Measurements from ENCODE around the gene GMDS.
A peak's percentile ranks its signal among the peaks of the same experiment; 100 is the strongest.

Gene GMDS

DNA sequence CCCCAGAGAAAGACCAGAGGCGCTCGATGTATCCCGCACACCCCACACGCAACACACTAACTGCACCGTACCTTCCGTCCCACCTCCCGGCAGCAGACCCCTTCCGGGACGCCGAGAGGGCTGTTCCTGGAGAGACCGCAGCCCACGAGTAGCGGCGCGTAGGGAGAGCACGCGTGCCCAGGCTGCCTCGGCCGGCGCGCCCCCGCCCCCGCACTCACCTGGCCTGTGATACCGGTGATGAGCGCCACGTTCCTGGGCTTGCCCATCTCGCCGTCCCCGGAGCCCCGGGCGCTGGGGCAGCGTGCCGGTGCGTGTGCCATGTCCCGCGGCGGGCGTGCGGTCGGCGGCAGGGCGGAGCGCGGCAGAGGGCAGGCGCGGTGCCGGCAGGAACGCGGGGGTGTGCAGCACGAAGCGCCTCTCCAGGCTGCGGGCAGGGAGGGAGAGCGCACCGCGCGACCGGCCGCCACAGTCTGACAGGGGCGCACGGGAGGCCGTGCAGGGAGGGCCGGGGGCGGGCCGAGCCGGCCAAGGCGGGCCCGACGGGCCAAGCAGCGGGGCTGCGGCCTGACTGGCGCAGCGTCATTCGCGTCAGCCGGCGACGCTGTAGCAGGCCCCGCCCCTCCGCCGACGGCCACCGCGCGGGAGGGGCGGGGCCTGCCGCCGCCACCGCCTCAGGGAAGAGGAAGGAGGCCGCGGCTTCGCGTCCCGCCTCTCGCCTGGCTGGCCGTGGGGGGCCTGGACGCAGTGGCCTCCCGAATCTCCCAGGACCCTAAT is at the start of gene GMDS:
Gene GMDS (minus strand): TSS at position 503 of the 774 bp plus-strand sequence.
- DNase-seq, result peak; percentile 67

GRCh38 chr6:2285510-2285909 is 40.1 kb upstream of the GMDS start:
- no peak for DNase-seq

DNA sequence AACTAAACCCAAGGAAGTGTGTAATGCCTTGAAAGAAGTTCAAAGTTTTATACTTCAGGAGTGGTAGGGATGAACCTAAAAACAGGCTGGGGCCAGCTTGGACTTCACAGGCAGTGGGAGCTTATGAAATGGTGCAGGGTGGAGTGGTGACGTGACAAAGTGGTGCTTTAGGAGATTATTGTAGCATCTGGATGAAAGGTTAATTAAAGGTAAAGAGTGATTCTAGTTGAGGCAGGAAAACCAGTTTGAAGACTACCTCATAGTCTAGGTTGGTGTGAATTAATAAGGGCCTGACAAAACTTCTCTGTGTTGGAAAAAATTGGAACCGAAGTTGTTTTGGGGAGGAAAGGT is 30.5 kb upstream of the GMDS start:
- no peak for DNase-seq

- no peak for DNase-seq
Measured at GRCh38 chr6:2274981-2275891, 29.8 kb upstream of the GMDS start.

- no peak for DNase-seq
Measured at GRCh38 chr6:2272696-2273095, 27.3 kb upstream of the GMDS start.

GRCh38 chr6:2270054-2270453 is 24.6 kb upstream of the GMDS start:
- no peak for DNase-seq

GRCh38 chr6:2266841-2267240 is 21.4 kb upstream of the GMDS start:
- DNase-seq, result no peak

- no peak for DNase-seq
Measured at GRCh38 chr6:2266031-2266795, 20.8 kb upstream of the GMDS start.

GRCh38 chr6:2264932-2265331 is 19.5 kb upstream of the GMDS start:
- DNase-seq, result no peak

GRCh38 chr6:2263896-2264295 is 18.5 kb upstream of the GMDS start:
- no peak for DNase-seq

DNA sequence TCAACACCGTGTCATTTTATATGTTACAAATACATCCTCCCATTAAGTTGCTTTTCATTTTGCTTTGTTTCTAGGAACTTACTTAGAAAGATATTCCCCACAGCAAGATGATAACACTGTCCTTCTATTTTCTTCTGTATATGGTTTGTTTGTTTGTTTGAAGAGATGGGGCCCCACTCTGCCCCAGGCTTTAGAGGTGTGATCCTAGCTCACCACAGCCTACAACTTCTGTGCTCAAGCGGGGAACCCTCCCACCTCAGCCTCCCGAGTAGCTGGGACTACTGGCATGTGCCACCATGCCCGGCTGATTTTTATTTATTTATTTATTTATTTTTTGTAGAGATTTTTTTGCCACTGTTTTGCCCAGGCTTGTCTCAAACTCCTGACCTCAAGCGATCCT is 14.2 kb upstream of the GMDS start:
- no peak for DNase-seq

GRCh38 chr6:2259002-2259494 is 13.6 kb upstream of the GMDS start:
- no peak for DNase-seq

GRCh38 chr6:2258112-2258511 is 12.7 kb upstream of the GMDS start:
- no peak for DNase-seq

DNA sequence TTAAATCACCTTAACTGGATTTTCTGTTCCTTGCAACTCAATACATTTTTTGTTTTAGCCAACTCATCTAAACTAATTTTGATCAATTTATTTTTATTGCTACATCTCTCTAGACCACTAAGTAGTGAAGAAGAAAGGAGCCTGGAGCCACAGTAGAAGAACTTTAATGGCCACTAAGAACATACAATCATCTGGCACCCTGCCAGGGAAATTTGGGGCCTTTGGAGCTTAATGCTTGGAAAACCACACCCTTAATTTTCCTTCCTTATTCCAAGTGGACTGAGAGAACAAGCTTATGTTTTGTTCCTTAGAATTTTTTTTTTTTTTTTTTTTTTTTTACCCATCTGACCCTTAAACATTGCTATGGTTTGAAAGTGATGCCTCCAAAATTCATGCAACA is 12.0 kb upstream of the GMDS start:
- DNase-seq, result no peak

- no peak for DNase-seq
Measured at GRCh38 chr6:2254747-2255146, 9.3 kb upstream of the GMDS start.

DNA sequence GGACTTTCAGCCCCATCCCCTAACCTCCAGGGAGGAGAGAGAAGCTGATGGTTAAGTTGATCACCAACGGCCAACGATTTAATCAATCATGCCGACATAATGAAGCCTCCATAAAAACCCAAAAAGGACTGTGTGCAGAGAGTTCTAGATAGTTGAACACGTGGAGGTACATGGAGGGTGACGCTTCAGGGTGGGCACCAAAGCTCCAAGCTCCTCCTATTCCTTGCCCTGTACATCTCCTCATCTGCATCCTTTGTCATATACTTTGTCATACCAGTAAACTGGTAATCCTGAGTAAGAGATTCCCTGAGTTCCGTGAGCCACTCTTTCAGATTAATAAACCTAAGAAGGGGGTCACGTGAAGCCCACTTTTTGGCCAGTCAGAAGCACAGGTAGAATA is 3.7 kb upstream of the GMDS start:
- DNase-seq, result no peak

- DNase-seq, result no peak
Measured at GRCh38 chr6:2247664-2248063, 2.3 kb upstream of the GMDS start.

DNA sequence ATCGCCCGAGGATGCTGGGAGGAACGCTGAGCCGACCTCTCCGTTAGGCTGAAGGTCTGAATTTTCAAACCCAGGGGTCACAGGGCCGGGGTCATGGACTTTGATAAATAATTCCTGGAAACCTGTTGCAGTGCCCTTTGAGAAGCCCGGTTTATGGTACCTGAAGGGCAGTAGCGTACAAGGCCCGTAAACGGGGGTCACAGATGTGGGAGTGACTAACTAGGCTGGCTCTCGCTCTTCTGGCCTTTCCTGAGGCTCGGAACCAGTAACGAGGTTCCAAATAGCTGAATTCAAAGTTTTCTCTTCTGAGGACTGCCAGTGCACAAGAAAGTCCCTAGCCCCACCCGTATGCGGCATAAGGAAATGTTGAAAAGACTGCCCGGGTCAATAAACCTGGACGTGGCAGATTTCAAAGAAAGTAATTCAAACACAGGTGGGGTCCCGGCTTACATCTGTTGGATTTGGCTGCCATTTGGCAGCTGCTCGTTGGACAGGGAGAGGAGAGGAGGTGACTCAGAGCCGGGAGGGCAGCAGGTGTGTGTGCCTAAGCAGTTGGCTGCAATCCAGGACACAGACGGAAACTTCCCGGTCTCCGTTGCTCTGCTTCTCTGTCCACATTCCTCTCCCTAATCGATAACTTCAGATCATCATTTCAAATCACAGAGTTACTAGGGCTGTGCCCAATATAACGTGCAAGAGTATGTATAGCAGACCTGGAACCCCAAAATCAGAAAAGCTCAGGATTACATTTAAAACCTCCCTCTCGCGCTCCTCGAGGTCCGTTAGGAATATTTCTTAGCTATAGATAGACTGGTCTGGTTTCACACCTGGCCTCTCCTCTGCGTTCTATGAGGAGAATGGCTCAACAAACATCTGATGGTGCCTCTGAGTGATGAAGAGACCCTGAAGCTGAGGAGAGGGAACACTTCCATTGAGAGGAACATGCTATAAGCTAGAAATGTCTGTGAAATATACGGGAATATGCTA is 765 bp upstream of the GMDS start:
- peak; percentile 93 for DNase-seq

GRCh38 chr6:2244261-2245102 is 923 bp downstream of the GMDS start:
- DNase-seq, result peak; percentile 43

DNA sequence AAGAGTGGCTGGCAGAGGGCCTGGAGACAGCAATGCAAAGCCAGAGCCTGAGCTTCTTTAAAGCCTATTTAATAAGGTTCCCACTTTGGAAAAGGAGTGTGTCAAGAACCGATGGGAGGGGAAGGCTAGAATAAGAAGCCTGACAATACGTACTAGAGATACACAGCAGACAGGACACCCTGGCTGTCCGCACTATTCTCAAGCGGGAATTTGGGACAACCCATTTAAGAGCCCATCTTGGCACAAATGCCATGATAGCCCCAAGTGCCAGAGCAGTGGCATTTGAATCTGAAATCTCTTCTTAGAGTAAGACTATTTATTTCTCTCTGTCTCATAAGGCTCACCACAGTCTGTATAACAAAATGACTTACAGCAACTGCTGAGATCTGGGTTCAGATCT is 3.1 kb downstream of the GMDS start:
- DNase-seq, result no peak

DNA sequence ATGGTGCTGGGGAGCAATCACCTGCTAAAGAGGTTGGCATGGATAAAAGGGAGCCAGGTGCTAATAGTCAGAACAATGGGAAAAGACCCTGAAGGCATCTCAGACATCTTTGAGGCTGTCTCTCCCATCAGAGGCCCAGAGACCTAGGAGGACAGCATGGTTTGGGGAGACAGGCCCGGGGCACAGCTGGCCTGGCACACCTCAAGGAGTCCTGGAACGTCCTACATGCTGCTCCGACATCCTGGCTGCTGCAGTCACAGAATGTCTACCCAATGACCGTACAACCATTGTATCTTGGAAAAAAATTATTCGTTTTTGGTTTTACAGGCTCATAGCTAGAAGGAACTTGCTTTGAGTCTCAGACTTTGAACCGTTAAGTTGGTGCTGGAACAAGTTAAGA is 4.4 kb downstream of the GMDS start:
- no peak for DNase-seq

Data from NCI-H2171 treated with DMSO at 0.1 percent for 48 hours (cell line).